ENCODE results near the gene HAND2.

HAND2 gene

DNA sequence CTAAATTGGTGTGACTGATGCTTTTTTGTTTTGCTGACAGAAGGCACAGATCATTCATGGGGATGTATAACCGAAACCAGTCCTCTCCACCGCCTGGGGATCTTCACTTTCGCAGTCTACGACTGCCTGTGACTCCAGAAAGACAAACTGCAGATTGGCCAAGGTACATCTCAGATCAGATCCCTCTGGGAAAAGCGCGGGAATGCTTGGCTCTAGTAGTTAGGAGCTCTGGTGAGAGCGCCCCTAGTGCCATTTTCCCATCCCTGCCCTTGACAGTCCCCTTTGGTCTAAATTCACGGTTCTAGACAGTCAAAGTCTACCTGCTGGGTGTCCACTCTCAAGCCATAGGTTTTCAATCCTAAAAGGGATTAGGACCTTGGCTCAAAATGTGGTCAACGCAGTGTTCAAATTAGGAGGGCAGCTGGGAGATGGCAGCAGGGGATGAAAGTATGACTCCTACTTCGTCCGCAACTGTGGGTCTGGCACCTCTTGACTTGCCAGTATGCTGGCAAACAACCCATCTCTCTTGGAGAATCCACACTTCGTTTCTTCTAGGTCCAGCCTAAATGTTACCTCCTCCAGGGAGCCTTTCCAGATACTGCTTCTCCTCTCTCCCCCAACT, 6.9 kb upstream of the HAND2 start:
- no peak for DNase-seq (ENCODE audit: low read depth in 3 of 3)

DNA sequence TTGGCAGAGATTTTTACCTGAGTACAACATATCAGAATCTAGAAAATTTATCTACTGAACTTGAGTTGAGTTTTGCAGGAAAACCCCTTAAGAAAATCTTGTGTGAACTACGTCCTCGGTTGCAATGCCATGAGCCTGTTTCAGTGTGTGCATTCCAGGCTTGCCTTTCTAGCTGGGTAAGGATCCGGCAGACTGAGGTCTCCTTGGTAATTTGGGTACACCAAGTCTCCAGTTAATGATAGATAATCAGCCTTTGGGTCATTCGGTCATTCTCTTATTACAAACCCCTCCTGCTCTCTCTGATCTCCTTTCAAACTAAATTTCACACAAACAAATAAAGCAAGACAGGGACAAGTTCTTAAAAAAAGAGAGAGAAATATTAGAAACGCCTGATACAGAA, 5.9 kb upstream of the HAND2 start:
- no peak for DNase-seq (ENCODE audit: low read depth in 3 of 3)

DNA sequence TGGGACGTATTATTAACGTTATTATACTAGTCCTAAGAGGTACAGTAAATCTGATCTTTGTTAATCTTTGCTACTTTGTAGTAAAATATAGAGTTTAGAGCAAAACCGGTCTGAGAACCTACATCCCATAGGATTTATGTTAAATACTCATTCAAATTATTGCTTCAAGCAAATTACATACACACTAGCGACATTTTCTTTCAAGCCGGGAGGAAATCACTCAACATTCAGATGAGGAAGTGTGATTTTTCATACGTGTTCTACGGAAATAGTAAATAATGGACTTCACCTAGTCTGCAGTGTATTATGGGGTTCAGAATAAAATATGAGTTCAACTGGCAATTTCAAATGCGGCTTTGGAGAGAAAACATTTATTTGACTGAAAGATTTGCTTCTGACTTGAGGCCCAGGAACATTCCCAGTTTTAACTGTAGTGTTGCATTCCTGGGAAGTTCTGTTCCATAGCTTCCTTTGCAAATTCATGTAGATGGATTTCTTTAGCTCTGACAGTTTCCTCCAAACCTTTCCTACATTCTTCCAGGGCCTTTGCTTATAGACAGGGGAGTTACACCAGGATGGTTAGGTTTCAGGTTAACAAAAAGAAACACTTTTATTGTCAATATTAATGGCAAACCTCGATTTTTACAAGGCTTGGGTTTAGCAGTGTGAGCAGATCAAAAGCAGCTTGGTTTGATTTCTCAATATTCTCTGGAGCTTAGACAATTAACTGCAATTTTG, 5.3 kb upstream of the HAND2 start:
- no peak for DNase-seq (ENCODE audit: low read depth in 3 of 3)

- DNase-seq (ENCODE audit: low read depth in 3 of 3): no peak
These were observed 4.4 kb upstream of the HAND2 start for GRCh38 chr4:173534434-173534833.

- no peak for DNase-seq (ENCODE audit: low read depth in 3 of 3)
These were observed 2.9 kb upstream of the HAND2 start for GRCh38 chr4:173532725-173533511.

GRCh38 chr4:173531086-173531965, 1.3 kb upstream of the HAND2 start:
- DNase-seq (ENCODE audit: low read depth in 3 of 3): no peak

DNA sequence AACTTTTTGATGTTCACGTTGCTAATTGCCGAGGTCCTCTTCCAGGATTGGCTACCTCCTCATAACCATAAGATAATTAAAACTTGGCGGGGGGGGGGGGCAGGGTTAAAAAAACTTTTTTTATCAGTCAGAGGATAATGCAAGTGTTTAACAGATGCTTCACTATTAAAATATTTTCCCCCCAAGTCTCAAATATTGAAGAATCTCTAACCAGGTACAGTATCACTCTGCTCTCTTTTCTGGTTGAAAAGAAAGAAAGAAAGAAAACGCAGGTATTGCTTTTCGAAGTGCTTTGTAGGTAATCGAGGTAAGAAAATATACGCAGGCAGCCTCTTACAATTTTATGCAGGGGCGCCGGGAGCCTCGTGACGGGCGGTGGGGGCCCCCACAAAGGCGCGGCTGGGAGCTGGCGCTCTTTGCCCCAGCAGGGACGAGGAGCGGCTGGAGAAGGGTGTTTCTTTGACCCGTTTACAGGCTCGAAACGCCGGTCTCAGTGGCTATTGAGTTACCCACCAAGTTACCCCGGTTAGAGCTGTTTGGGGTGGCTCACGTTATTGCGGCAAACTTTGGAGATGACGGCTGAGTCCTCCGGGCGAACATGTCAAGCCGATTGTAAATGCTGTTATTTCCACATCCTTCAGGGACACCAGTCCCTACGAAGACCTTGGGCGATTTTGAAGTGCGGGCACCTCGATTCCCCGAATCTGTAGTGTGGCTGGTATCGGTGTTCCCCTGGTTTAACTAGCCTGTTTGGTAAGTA, 477 bp upstream of the HAND2 start:
- DNase-seq (ENCODE audit: low read depth in 3 of 3): no peak

- DNase-seq (ENCODE audit: low read depth in 3 of 3): no peak
These were observed 1.4 kb downstream of the HAND2 start for GRCh38 chr4:173528378-173529321.

- no peak for DNase-seq (ENCODE audit: low read depth in 3 of 3)
These were observed 2.7 kb downstream of the HAND2 start for GRCh38 chr4:173527103-173527891.

DNA sequence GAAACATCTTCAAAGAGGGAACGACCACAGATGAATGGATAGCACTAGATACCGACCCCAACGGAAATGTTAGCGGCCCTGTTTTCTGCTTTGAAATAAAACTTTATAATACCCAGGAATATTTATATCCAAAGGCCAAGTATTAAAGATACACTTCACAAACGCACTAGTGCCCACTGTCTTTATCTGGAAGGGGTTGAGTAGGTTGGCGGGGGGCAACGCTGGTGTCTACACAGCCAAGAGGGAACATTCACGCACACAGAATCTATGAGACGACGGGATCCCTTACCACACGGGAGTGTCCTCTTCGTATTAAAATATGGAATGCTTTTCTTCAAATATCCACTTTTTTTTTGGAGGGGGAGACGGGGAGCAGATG, 3.3 kb downstream of the HAND2 start:
- DNase-seq (ENCODE audit: low read depth in 3 of 3): no peak

GRCh38 chr4:173526027-173526482, 4.0 kb downstream of the HAND2 start:
- DNase-seq (ENCODE audit: low read depth in 3 of 3): no peak

- no peak for DNase-seq (ENCODE audit: low read depth in 3 of 3)
These were observed 4.7 kb downstream of the HAND2 start for GRCh38 chr4:173525118-173526011.

GRCh38 chr4:173524218-173525117, 5.6 kb downstream of the HAND2 start:
- no peak for DNase-seq (ENCODE audit: low read depth in 3 of 3)

- DNase-seq (ENCODE audit: low read depth in 3 of 3): no peak
These were observed 7.1 kb downstream of the HAND2 start for GRCh38 chr4:173522951-173523395.

GRCh38 chr4:173522160-173522950, 7.7 kb downstream of the HAND2 start:
- DNase-seq (ENCODE audit: low read depth in 3 of 3): no peak

Measured in stimulated activated CD4-positive, alpha-beta T cell treated with anti-CD3 and anti-CD28 coated beads, TNF-alpha, amount 100 ng/mL, for 48 hours (primary cell).